Activated T-helper 2 cell treated with anti-CD3 and anti-CD28 coated beads, Interferon-gamma antibody, Interleukin-2, Interleukin-4, amounts not matched to agents 10 μg/mL and 5 μg/mL and 100 μg/mL, durations not matched to agents 14 hours and 24 hours and 36 hours (primary cell): ENCODE results near the gene DRD4. TPM values are rescaled to one million over a fixed set of nuclear protein-coding genes. Genes with fewer than 3 reads are reported as not detected.

Source experiments
- DNase-seq: peaks from one replicate; pipeline ENCODE4 v3.0.0; 2021; ENCODE audit warnings: low spot score
- H3K27ac Mint-ChIP-seq: one replicate; pipeline ENCODE4 v1.8.0; 2021; ENCODE audit warnings: mixed read lengths
- H3K27me3 Mint-ChIP-seq: one replicate; pipeline ENCODE4 v1.8.0; 2021; ENCODE audit warnings: low read depth, mixed read lengths
- H3K36me3 Mint-ChIP-seq: one replicate; pipeline ENCODE4 v1.8.0; 2021; ENCODE audit warnings: low read depth, mixed read lengths
- H3K4me1 Mint-ChIP-seq: one replicate; pipeline ENCODE4 v1.8.0; 2021; ENCODE audit warnings: low read depth, mixed read lengths
- H3K4me3 Mint-ChIP-seq: one replicate; pipeline ENCODE4 v1.8.0; 2021; ENCODE audit warnings: low read depth, mild to moderate bottlenecking, moderate library complexity, mixed read lengths
- H3K9me3 Mint-ChIP-seq: one replicate; pipeline ENCODE4 v1.8.0; 2021; ENCODE audit warnings: mixed read lengths
- intact Hi-C: fragments of 100-400 bp; cut with micrococcal nuclease; formaldehyde crosslinking; loops from one replicate; pipeline ENCODE4 v1.15.1; 2023
- total RNA-seq: library from RNA; stranded (reverse); gene quantifications from 2 replicates; pipeline ENCODE4 v1.2.3, GENCODE V29; 2022

The DRD4 gene
- total RNA-seq, 1 donor from 2014 or later = 0.30 TPM

DNA sequence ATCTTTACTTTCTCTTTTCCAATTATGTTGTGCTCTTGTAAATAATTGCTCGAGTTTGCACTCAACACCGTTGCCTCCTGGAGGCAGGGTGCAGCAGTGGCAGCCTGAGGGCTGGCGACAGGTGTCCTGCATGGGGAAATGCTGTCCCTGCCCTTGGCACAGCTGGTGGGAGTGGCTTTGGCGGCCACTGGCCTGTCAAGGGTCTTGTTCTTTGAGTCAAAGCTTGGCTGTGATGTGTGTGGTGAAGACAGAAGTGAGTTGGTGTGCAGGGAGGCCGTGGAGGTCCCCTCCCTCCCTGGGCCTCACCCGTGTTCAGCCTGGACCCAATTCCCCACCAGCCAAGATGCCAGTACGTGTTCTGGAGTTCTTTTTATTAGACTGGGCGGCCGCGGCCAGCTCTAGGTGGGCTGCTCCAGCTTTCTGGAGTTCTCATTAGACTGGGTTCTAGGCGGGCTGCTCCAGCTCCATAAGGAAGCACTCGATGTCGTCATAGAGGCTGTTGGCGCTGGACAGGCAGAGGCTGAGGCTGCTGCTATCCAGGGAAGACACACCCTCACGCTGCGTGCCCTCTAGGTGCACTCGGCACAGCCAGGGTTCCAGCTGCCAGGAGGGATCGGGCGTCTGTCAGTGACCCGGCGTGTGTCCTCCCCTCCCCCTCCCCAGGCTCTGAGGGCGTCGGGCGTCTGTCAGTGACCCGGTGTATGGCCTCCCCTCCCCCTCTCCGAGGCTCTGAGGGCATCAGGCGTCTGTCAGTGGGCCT, 24.7 kb upstream of the DRD4 start:
- Mint-ChIP-seq H3K27ac (no peak overlapping the region), H3K4me1 (peaks cover 8% of the 10 kb centered on the region), H3K4me3 (peak overlapping the region; percentile 24), H3K9me3 (no peaks in the 10 kb centered on the region), H3K36me3 (peaks cover 43% of the 10 kb centered on the region), H3K27me3 (no peaks in the 10 kb centered on the region)
- intact Hi-C loops = loop anchor here (5.0 to 10.0 kb wide), 2 partner anchors 35 to 112 kb away; partner anchors contain the start of gene PHRF1
- DNase-seq = no peak

DNA sequence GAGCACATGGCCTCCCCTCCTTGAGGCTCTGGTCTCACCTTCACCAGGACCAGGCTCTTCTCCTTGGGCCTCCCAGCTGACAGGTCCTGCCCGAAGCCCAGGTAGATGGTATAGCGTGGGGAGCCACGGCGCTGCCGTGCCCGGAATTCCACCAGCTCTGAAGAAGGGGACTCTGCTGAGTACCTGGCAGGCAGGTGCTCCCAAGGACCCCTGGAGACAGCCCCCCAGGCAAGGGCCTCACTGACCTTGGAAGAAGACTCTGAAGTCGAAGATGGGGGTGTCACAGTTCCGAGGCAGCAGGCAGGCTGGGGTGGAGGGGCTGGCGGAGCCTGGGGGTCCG, 24.1 kb upstream of the DRD4 start:
- DNase-seq = no peak
- peaks cover 8% of the 10 kb centered on the region for H3K4me1 Mint-ChIP-seq
- H3K27ac Mint-ChIP-seq = no peak overlapping the region
- peaks cover 39% of the 10 kb centered on the region for H3K36me3 Mint-ChIP-seq
- no peaks in the 10 kb centered on the region for H3K9me3 Mint-ChIP-seq
- intact Hi-C loops = loop anchor here (5.0 to 10.0 kb wide), 2 partner anchors 36 to 112 kb away; partner anchors contain the start of gene PHRF1
- no peak overlapping the region for H3K4me3 Mint-ChIP-seq
- H3K27me3 Mint-ChIP-seq = no peaks in the 10 kb centered on the region

DNA sequence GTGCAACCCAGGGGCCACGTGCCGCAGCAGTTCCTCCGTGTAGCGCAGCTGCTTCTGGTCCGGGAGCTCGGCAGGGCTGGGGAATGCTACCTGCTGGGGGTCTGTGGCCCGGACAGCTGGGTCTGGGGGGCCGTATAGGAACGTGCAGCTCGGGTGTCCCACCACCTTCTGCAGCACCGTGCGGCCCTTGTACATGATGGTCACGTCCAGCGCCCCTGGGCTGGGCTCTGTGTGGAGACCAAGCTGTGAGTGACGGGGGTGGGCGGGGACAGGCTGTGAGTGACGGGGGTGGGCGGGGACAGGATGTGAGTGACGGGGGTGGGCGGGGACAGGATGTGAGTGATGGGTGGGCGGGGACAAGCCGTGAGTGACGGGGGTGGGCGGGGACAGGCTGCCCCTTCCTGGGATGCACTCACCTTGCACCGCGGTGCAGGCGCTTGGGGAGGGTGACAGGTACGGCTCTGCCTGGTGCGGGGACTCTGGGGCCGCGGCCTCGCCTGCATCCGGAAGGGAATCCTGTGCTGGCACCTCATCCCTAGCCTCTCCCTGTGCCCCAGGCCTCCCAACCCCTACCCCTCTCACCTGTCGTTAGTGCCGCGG, 23.6 kb upstream of the DRD4 start:
- peak overlapping the region; percentile 73 for H3K4me3 Mint-ChIP-seq
- H3K27ac Mint-ChIP-seq = peak overlapping the region; percentile 42
- H3K9me3 Mint-ChIP-seq = no peaks in the 10 kb centered on the region
- intact Hi-C loops = loop anchor here (5.0 to 10.0 kb wide), 2 partner anchors 36 to 111 kb away; partner anchors contain the start of gene PHRF1
- H3K4me1 Mint-ChIP-seq = peaks cover 8% of the 10 kb centered on the region
- peaks cover 33% of the 10 kb centered on the region for H3K36me3 Mint-ChIP-seq
- peak; percentile 54 for DNase-seq
- no peaks in the 10 kb centered on the region for H3K27me3 Mint-ChIP-seq

DNA sequence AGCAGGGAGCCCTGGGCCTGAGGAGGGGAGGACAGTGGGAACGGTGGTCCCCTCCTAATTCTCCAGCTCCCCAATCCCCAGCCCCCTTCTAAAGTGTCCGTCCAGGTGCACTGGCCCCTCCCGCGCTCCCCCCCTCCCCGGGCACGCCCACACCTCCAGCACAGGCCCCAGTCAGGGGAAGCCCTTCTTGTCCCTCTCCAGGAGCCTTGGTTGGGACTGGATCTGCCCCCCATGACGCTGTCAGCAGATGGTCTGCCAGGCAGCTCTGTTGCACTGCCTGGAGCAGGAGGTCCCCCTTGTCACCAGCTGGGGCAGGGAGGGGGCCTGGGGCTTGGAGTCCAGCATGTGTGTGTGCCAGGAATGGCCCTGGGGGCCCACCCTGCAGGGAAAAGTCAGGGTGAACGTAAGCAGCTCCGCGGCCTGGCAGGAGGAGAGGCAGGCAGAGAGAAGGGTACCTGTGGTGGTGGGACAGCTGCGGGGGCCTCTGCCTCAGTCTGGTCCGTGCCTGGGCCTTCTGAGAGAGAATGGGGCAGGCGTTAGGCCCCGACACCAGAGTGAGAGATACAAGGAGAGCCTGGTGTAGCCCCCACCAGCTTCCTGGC, 22.9 kb upstream of the DRD4 start:
- intact Hi-C loops = loop anchor here (5.0 to 10.0 kb wide), 2 partner anchors 37 to 111 kb away; partner anchors contain the start of gene PHRF1
- peaks cover 8% of the 10 kb centered on the region for H3K4me1 Mint-ChIP-seq
- peak overlapping the region; percentile 40 for H3K27ac Mint-ChIP-seq
- H3K36me3 Mint-ChIP-seq = peaks cover 29% of the 10 kb centered on the region
- no peaks in the 10 kb centered on the region for H3K9me3 Mint-ChIP-seq
- peak overlapping the region; percentile 73 for H3K4me3 Mint-ChIP-seq
- no peak for DNase-seq
- H3K27me3 Mint-ChIP-seq = no peaks in the 10 kb centered on the region

DNA sequence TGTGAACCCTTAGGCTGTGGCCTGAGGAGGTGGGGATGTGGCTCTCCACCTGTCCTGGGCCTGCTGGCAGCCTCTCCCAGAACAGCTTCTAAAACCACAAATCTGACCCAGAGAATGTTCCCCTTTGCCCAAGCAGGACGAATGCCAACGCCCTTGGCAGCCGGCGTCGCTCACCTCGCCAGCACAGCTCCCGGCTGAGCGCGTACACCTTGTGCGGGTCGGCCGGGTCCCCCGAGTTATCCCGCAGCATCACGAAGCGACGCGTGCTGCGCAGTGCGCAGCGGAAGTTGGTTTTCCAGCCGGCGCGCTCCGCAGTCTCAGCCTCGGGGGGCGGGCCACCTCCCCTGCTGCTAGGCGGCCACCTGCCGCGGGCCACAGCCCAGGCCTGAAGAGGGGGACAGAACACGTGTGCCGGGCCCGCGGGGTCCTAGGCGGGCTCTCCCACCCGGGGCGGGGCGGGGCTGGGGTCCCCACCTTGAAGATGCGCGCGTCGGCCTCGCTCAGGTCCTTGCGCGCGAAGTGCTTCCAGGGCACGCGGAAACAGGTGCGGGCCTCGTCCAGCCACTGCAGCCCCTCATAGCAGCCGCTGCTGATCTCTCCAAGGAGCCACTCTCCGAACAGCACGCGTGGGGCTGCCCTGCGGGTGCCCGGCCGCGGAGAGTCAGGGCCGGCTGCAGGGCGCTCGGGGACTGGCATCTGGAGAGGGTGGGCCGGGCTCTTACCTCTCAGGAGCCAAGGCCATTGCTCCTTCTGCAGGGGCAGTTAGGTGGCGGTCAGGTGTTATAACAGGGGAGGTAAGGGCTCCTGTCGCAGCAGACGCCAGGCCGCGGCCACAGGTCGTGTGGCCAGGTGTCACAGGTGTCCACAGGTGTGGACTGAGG, 22.2 kb upstream of the DRD4 start:
- Mint-ChIP-seq H3K4me3 (peak overlapping the region; percentile 85), H3K9me3 (no peaks in the 10 kb centered on the region), H3K27ac (peak overlapping the region; percentile 69), H3K27me3 (no peaks in the 10 kb centered on the region), H3K36me3 (peaks cover 27% of the 10 kb centered on the region), H3K4me1 (peaks cover 8% of the 10 kb centered on the region)
- DNase-seq = no peak
- intact Hi-C loops = loop anchor here (5.0 to 10.0 kb wide), 2 partner anchors 38 to 110 kb away; partner anchors contain the start of gene PHRF1

DNA sequence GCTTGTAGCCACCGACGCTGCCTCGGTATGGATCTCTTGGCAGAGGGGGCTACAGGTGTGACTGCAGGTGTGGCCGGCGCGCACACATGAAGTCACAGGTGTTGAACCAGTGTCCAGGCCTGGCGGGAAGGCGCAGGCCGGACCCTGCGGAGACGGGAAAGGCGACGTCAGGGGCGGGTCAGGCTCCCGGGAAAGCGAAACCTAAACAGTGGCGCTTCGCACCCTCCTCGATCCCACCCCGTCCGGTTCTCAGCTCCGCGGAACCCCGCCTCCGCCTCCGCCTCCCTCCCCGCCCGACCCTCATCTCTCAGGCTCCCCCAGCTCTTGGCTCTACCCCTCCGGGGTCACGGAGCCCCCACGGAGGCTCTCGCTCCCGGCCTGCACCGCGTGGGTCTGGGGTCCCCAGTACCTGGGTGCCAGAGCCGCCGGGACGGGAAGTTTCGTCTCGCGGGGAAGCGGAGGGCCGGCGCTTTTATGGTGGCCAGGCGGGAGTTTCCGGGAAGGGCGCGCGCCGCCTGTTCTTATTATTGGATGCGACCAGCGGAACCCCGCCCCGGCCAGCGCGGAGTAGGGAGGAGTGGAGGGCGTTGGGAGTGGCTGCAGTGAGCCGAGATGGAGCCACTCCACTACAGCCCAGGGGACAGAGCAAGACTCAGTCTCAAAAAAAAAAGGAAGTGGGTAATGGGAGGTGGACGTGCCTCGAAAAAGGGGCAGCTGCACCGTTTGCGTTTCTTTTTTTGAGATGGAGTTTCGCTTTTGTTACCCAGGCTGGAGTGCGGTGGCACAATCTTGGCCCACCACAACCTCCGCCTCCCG, 21.4 kb upstream of the DRD4 start, which contains the start of gene IRF7:
IRF7 (minus strand) TSS at position 447 of the 816 bp plus-strand sequence. CDS start 586 bp downstream, outside the sequence.
- peak; percentile 85 for DNase-seq
- Mint-ChIP-seq H3K27me3 (no peaks in the 10 kb centered on the region), H3K4me3 (peak within 1 kb of the TSS; percentile 85), H3K9me3 (no peaks in the 10 kb centered on the region), H3K27ac (peak within 1 kb of the TSS; percentile 69), H3K4me1 (peaks cover 8% of the 10 kb centered on the region), H3K36me3 (peaks cover 23% of the 10 kb centered on the region)
- intact Hi-C loops = loop anchor here (10.0 kb wide), 1 partner anchor 109 kb away; no protein-coding TSS in a partner anchor

DNA sequence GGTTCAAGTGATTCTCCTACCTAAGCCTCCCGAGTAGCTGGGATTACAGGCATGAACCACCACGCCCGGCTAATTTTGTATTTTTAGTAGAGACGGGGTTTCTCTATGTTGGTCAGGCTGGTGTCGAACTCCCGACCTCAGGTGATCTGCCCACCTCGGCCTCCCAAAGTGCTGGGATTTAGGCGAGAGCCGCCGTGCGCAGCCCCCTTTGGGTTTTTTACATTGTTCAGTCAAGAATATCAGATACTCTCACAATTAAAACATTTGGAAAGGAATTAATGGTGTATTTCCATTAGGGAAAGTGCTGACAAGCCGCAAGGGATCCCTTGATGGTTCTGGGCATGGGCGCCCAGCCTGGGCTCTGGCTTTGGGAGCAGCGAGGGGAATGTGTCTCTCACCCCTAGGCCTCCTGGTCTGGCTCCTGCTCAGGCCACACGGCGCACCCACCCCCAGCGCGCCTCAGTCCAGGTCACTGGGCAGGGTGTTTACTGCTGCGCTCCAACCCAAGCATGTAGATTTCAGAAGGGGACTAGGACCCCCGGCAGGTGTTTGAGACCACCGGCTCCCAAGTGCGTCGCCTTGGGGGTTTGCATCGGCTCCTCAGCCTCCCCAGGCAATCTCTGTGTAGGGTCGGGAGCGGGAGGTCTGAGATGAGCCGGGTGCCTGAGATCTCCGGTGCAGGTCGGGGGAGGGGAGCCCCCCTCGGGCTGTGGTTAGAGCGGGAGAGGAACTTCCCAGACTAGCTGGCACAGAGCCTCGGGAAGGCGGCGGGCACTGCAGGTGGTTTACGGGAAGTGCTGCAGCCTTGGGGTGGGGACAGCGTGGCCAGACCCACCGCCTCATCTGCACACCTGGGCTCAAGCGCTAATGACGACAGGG, 20.5 kb upstream of the DRD4 start:
- Mint-ChIP-seq H3K27me3 (no peaks in the 10 kb centered on the region), H3K9me3 (no peaks in the 10 kb centered on the region), H3K4me1 (peaks cover 8% of the 10 kb centered on the region), H3K27ac (peak overlapping the region; percentile 66), H3K4me3 (peak overlapping the region; percentile 85), H3K36me3 (peaks cover 16% of the 10 kb centered on the region)
- DNase-seq = no peak
- intact Hi-C loops = loop anchor here (10.0 kb wide), 1 partner anchor 108 kb away; no protein-coding TSS in a partner anchor

DNA sequence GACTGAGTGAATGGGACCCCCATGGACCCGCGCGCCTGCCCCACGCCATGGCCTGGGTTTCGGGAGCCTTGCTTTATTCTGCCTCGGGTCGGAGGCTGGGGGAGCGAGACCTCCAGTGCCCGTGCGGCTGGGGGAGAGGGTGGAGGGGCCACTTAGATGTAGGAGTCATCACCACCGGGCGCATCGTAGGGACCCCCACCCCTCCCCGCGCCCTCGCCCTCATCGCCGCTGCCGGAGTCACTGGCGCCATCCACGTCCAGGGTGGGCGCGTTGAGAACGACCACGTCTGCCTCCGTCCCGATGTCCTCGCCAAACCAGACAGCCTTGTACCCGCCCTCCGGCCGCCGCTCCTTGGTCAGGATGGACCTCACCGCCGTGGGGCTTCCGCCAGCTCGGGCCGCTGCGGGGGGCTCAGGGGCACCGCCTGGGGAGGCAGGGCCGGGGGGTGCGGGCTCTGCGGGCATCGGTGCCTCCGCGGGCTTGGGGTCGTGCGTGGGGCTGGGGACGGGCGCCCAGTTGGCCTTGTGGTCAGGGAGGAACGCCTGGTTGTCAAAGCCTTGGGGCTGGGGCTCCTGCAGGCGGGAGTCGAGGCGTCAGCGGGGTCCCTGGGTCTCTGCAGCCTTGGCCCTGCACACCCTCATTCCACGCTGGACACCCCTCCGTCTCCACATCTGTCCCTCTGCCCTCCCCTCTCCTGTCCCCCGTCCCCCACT, 19.7 kb upstream of the DRD4 start:
- no peaks in the 10 kb centered on the region for H3K9me3 Mint-ChIP-seq
- H3K4me1 Mint-ChIP-seq = peaks cover 8% of the 10 kb centered on the region
- no peak overlapping the region for H3K27ac Mint-ChIP-seq
- no peaks in the 10 kb centered on the region for H3K27me3 Mint-ChIP-seq
- peaks cover 8% of the 10 kb centered on the region for H3K36me3 Mint-ChIP-seq
- H3K4me3 Mint-ChIP-seq = no peak overlapping the region
- DNase-seq = no peak
- intact Hi-C loops = loop anchor here (10.0 kb wide), 1 partner anchor 107 kb away; no protein-coding TSS in a partner anchor

DNA sequence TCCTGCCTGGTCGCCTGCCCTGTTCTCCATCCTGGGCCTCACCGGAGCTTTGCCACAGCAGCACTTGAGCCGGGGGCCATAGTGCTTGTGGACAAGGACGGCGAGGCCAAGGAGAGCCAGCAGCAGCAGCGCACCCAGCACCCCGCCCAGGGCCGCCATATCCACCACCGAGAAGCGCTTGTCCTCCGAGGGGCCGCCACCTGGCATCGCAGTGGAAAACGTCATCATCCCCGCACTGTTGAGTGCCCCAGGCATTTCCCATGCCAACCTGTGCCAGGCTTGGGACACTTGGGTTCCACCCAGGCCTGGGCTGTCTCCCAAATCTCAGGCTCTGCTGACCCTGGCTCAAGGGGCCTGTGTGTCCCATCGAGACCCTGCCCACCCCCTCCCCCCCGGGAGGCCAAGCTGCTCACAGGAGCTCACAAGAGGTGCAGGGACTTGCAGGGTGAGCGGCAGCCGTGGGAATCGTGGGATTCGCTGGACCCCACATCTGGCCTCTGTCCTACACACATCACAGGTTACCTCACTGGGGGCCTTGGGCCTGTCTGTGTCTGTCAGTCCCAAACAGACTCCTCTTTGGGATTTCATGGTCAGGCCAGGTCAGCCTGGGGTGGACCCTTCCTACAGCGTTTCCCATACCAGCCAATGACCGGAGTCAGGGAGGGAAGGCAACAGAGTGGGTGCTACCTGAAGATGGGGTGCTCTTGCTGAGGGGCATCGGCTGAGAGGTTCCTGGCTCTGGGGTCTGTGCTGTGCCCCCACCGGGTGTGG, 19.0 kb upstream of the DRD4 start:
- intact Hi-C loops = loop anchor here (10.0 kb wide), 1 partner anchor 107 kb away; no protein-coding TSS in a partner anchor
- Mint-ChIP-seq H3K36me3 (peaks cover 7% of the 10 kb centered on the region), H3K9me3 (no peaks in the 10 kb centered on the region), H3K27ac (no peak overlapping the region), H3K4me1 (peaks cover 8% of the 10 kb centered on the region), H3K4me3 (no peak overlapping the region), H3K27me3 (no peaks in the 10 kb centered on the region)
- no peak for DNase-seq
